Neutrophil (primary cell): ENCODE measurements around the gene RAB14.

ENCODE experiments used
- H3K27ac ChIP-seq: fragments of 200-600 bp; sonication (generic); 2 replicates; pipeline ENCODE4 v1.5.1; 2016; ENCODE audit warnings: mild to moderate bottlenecking, moderate library complexity
- H3K27me3 ChIP-seq: fragments of 200-600 bp; sonication (generic); 2 replicates; pipeline ENCODE4 v1.6.0; 2016; ENCODE audit warnings: mild to moderate bottlenecking
- H3K36me3 ChIP-seq: fragments of 200-600 bp; sonication (generic); 2 replicates; pipeline ENCODE4 v1.5.1; 2017
- H3K4me1 ChIP-seq, 2 experiments: fragments of 200-600 bp in 1 of 2; sonication (generic) in 1 of 2; 1 replicate in 1 of 2; 2 replicates in 1 of 2; pipeline versions ENCODE4 v1.5.1 to v1.6.1; 2013 to 2016; ENCODE audit warnings: low read depth in 1 of 2, low read length in 1 of 2, mild to moderate bottlenecking in 1 of 2, moderate library complexity in 1 of 2; ENCODE audit not compliant: control insufficient read depth in 1 of 2, insufficient read depth in 1 of 2
- H3K4me3 ChIP-seq, 2 experiments: fragments of 200-600 bp in 1 of 2; sonication (generic) in 1 of 2; 1 replicate in 1 of 2; 2 replicates in 1 of 2; pipeline ENCODE4 v1.5.1; 2013 to 2016; ENCODE audit warnings: low read depth in 1 of 2, low read length in 1 of 2, mild to moderate bottlenecking in 1 of 2, moderate library complexity in 1 of 2
- H3K9me3 ChIP-seq: fragments of 200-600 bp; sonication (generic); 2 replicates; pipeline ENCODE4 v1.5.1; 2016
- CTCF ChIP-seq: fragments of 200-600 bp; sonication (generic); IDR thresholded peaks from 2 replicates; pipeline ENCODE4 v1.5.1; 2016; ENCODE audit warnings: antibody characterized with exemption

Gene RAB14

GRCh38 chr9:121191235-121191634 lies 10.4 kb downstream of the RAB14 start:
- Histone ChIP-seq H3K4me1 (peaks cover 16 to 48% of the 10 kb centered on the region in 2 experiments), H3K9me3 (no peaks in the 10 kb centered on the region), H3K36me3 (no peaks in the 10 kb centered on the region), H3K27ac (no peak overlapping the region), H3K4me3 (no peak overlapping the region), H3K27me3 (no peaks in the 10 kb centered on the region)
- no peak for TF ChIP-seq CTCF

GRCh38 chr9:121189660-121190059 lies 12.0 kb downstream of the RAB14 start:
- H3K4me3 ChIP-seq: no peak overlapping the region
- no peak overlapping the region for H3K27ac ChIP-seq
- no peaks in the 10 kb centered on the region for H3K27me3 ChIP-seq
- H3K9me3 ChIP-seq: no peaks in the 10 kb centered on the region
- H3K36me3 ChIP-seq: no peaks in the 10 kb centered on the region
- peaks cover 31 to 48% of the 10 kb centered on the region in 2 experiments for H3K4me1 ChIP-seq
- no peak for TF ChIP-seq CTCF

GRCh38 chr9:121189006-121189405 lies 12.7 kb downstream of the RAB14 start:
- Histone ChIP-seq H3K9me3 (no peaks in the 10 kb centered on the region), H3K4me3 (no peak overlapping the region), H3K36me3 (no peaks in the 10 kb centered on the region), H3K4me1 (peaks cover 32 to 48% of the 10 kb centered on the region in 2 experiments), H3K27ac (no peak overlapping the region), H3K27me3 (no peaks in the 10 kb centered on the region)
- TF ChIP-seq CTCF: no peak

GRCh38 chr9:121187636-121188305 lies 13.9 kb downstream of the RAB14 start:
- H3K4me3 ChIP-seq: no peak overlapping the region
- no peak overlapping the region for H3K27ac ChIP-seq
- peaks cover under 1% of the 10 kb centered on the region for H3K36me3 ChIP-seq
- peaks cover 33 to 47% of the 10 kb centered on the region in 2 experiments for H3K4me1 ChIP-seq
- H3K9me3 ChIP-seq: no peaks in the 10 kb centered on the region
- H3K27me3 ChIP-seq: no peaks in the 10 kb centered on the region
- TF ChIP-seq CTCF: no peak

- Histone ChIP-seq H3K9me3 (no peaks in the 10 kb centered on the region), H3K27ac (peak overlapping the region; percentile 48), H3K36me3 (peaks cover 18% of the 10 kb centered on the region), H3K4me3 (no peak overlapping the region), H3K27me3 (no peaks in the 10 kb centered on the region), H3K4me1 (peaks cover 27 to 34% of the 10 kb centered on the region in 2 experiments)
- no peak for TF ChIP-seq CTCF
These were observed 15.8 kb downstream of the RAB14 start for GRCh38 chr9:121185774-121186403.
